KBM-7 (cell line): ENCODE measurements around the gene FRMD4A.
"Not testable (repeated sequence)": the region's sequence is repeated elsewhere in the genome, so short reads cannot be mapped to it uniquely, and the experiment has no call there.

Experiments
- DNase-seq: peaks from one replicate; pipeline ENCODE4 v3.0.0-alpha.2; 2015
- in situ Hi-C: fragments of 300-500 bp; cut with MboI; formaldehyde crosslinking; loops from 2 replicates; pipeline ENCODE4 v1.14.3; 2020; ENCODE audit warnings: low sequenced_read_pairs, low pct_unique_long_range_greater_than_20kb, mixed read lengths

FRMD4A gene

DNA sequence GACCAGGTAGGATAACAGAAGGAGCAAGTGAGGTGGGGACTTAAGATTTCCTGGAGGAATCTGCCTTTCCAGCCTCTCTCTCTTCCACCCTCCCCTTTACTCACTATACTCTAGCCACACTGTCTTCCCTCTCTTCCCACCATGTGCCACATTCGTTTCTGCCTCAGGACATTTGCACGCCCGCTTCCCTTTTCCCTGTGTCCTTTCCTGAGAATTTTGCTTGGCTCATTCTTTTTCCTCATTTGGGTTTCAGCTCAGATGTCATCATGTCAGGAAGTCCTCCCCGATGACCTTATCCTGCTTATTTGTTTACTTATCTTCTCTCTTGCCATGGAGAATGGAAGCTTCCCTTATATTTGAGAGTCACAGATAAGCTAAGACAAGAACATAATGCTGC is 380.2 kb downstream of the FRMD4A start:
- in situ Hi-C loops = no loop called here
- DNase-seq = no peak

DNA sequence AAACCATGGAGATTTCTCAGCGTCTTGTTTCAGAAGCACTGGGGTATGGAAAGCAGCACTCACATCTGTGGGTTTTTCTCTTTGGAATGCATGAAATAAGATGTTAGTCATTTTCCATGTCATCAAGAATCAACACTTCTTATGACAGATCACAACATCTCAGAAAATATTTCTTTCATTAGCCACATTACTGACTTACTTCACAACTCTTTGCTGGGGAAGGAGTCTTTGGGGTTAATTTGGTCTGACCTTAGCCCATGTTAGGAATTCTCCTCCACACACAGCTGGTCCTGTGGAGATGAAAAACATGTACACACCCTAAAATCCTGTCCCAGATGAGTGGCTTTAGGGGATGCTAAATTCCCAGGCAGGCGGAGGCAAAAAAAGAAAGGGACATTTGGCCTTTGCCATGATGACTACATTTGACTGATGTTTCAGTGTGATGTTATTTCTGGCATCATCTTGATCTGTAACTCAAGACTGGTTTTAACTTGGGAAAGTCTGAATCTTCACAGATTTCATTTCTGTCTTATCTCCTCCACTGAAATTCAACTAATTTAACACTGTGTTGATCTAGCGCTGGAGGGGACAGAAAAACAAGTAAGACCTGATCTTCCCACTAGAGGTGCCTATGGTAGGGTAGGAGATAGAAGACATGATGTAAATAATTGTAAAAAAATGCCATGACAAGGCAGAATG is 380.7 kb downstream of the FRMD4A start:
- in situ Hi-C loops = no loop called here
- no peak for DNase-seq

DNA sequence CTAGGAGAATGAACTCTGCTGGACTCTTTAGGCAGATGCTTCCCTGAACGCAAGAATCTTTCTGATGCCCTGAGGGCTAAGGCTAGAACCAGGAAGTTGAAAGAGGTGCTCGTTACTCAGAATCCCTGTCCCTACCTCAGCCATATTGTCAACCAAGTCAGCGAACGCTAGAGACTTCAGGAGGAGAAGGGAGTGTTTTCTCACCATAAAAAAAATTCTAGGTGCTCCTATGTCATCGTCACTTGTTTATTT is 384.6 kb downstream of the FRMD4A start:
- DNase-seq = no peak

DNA sequence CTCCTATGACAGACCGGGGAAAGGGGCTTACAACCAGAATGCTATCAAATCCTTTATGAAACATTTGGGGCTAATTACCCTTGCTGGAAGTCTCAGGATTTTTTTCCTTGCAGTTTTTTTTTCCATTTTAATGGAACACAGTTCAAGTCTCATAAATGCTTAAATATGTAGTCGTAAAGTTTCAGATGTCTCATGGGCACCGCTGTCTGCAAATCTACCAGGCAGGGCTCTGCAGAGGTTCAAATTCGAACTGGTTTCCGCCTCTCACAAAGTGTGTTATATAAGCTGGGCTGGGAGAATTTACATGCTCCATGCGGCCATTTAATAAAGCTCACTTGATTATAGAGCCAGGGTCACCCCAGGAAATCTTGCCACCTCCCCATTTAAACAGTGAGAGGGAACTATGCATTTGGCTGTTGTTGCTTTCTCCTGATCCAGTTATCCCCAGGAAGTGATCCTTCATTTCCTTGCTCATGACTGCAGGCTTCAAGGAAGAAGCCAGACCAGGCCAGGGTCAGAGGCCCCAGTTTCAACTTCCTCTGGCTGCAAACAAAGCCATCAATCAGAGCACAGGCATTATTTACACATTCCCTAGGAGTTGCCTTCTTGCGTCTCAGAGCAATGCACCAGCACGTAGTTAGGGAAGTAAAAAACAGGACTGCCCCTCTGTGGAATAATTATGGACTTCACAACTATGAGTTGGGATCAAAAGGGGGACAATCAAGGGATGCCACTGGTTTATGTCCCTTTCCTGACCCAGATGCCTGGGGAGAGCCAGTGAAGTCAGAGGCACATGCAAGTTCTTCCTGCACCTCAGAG is 385.1 kb downstream of the FRMD4A start:
- DNase-seq = no peak
- in situ Hi-C loops = no loop called here

More for the DNA sequence above, 384.6 kb downstream of the FRMD4A start:
- in situ Hi-C loops = no loop called here

DNA sequence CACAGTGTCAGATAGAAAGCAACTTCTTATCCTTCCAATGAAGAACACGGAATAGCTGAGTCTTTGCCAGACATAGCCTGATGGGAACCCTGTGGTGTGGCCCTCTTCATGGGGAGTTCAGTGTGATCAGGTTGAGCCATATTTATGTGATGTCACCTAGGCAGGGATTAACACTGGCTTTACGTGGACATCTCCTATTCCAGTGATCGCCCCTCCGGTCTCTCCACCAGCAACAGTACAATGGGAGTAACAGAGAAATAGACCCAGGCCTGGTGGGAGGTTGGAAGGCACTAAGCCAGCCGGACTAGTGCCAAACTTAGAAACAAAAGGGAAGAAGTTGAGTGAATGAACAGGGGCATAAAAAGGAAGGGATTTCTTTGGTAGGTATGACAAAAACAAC is 385.9 kb downstream of the FRMD4A start:
- in situ Hi-C loops = no loop called here
- DNase-seq = no peak

DNA sequence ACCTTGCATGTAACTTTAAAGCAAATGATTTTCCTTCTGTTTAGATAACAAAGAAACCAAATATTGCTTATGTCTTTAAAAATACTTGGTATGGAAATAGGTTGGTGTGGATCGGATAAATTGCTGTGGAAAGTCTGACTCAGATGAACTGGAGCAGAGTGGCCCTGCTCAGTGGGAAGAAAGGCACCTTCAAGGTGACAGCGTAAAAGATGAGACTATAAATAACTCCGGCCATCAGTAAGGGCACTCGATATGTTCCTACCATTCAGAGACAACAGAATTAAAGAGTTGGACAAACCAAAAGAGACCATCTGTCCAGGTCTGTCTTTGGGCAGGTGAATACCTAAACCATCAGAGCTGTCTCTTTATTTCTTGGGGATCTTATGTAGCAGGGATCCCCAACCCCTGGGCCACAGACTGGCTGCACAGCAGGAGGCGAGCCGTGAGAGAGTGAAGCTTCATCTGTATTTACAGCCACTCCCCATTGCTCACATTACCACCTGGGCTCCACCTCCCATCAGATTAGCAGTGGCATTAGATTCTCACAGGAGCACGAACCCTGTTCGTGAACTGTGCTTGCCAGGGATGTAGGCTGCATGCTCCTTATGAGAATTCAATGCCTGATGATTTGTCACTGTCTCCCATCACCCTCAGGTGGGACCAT is 386.9 kb downstream of the FRMD4A start:
- in situ Hi-C loops = no loop called here
- DNase-seq = no peak

DNA sequence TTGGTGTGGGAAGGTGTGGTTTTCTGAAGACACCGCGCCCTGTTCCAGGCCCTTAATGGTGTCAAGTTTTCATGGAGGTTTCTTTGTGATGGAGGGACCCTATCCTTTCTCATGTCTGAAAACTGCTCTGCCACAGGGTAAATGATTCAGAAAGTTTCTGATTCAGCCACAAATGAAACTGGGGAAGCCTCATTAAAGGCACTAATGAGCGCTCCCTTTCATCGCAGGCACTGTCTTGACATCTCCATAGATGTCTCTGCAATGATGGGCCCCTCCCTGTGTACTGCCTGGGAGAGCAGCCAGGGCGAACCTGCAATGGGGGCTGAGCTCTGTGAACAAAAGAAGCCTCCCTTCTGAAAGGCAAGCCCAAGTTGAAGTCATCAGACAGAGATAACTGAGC is 388.7 kb downstream of the FRMD4A start:
- no peak for DNase-seq
- in situ Hi-C loops = no loop called here

DNA sequence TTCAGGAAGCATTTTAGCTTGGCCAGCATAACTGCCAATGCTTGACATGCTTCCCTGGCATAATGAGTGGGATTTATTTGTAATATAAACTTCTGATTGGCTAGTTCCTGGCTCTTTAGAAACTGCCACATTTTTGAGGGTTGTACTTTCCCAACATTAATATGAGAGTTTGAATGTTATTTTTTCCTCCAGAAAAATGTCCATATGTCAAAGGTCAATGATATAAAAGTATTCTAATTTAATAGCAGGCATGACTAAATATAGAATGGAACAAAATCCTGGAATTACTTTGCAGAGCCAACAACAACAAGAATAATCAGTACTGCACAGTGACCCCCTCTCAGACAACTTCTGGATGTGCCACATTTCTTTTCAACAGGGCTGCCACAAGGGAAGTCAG is 391.3 kb downstream of the FRMD4A start:
- in situ Hi-C loops = no loop called here
- no peak for DNase-seq

DNA sequence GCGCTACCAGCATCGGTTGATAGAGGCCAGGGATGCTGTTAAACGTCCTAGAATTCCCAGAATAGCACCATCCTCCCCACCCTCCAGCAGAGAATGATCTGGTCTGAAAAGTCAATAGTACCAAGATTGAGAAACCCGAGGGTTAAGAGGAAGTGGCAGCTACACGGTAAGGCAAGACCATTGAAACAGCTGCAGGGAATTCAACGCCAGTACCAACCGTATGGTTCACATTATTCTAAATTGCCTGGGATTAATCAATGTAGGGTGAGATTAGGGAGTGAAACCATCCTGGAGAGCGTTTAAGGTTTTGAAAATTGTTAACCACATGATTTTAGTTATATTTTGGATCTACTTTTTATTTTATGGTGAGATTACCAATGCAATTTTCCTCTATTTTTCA is 391.8 kb downstream of the FRMD4A start:
- DNase-seq = no peak

DNA sequence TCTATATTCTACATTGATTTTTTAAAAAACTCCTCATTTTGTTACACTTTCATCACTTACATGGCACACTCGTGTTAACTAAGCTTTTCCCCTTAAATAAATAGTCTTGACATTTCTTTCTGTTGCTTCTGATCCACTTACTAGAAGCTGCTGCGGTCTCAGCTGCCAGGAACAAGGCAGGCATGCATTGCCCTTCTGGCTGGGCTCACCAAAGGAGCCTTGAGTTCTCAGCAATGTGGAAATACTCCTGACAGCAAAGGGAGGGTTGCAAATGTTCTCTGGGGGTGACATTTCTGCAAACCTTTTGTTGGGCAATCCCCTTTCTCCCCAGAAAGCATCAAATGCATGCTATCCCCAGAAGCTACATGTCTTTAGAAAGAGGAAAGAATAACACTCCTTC is 393.9 kb downstream of the FRMD4A start:
- in situ Hi-C loops = no loop called here
- no peak for DNase-seq

More for the DNA sequence above, 391.8 kb downstream of the FRMD4A start:
- in situ Hi-C loops = no loop called here

DNA sequence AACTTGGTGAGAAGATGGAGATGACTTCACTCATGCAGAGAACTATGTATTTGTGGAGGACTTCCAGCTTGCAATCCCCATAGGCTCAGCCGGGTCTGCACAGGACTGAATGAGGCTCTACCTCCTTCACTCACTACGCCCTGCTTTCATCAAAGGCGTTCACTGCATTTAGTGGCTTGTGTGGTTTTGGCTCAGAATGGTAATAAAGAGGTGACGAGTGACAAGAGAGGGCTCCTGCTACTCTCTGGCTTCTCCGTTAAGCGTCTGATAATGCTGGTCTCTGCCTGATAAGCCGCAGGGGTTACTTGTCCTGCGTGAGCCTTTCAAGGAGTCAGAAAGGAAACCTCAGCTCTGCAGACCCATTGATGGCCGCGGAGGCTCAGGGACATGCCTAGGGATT is 400.6 kb downstream of the FRMD4A start:
- DNase-seq = peak; percentile 47
- in situ Hi-C loops = no loop called here

DNA sequence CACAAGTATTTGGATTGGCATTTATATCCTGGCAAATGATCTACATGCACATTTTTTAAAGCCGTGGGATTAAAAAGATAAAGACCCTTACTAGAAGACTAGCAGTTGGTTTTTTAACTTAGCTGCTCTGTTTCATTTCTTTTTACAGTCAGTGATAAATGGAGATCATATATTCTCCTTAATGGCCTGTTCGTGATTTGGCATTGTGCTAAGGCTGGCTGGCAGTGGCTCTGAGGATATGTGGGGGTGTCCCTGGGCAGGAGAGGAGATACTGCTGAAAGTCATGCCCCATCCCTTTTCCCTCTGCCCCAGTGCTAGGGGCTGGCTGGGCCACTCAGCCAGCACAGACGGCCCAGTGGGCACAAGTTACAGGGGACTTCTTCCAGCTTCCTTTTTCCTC is 402.3 kb downstream of the FRMD4A start:
- in situ Hi-C loops = no loop called here
- DNase-seq = no peak

DNA sequence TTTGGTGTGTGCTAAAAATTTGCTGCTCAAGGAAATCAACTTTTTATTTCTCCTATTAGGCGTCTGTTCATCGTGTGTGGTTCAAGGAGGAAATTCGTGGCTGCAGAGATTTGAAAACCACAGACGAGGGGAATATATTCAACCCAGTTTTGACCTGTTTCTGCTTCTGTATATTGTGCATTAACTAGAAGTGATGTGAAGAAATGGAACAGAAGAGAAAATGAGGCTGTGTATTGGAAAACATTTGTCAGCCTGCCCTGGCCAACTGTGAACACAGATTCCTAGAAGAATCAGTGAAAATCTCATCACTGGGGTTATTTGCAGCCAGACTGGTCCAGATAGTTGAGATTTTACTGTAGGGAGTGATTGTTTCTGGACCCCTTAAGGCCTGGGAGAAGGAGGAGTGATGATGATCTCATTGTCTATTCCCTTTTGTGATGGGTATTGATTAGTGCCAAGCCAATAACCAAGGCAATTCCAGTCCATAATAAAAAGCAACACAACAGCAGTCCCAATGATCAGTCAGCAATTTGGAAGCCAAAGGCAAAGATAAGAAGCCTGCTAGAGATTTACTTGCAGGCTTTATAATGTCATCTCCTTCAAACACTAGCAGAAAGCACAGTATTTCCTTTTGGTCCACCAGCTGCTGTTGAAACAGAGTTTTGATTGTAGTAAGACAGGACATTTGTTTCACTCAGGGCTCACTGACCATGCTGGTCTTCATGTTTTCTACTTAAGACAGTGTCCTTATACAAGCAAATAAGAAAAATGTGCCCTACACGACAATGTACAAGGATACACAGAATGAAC is 404.5 kb downstream of the FRMD4A start:
- no peak for DNase-seq
- in situ Hi-C loops = no loop called here

DNA sequence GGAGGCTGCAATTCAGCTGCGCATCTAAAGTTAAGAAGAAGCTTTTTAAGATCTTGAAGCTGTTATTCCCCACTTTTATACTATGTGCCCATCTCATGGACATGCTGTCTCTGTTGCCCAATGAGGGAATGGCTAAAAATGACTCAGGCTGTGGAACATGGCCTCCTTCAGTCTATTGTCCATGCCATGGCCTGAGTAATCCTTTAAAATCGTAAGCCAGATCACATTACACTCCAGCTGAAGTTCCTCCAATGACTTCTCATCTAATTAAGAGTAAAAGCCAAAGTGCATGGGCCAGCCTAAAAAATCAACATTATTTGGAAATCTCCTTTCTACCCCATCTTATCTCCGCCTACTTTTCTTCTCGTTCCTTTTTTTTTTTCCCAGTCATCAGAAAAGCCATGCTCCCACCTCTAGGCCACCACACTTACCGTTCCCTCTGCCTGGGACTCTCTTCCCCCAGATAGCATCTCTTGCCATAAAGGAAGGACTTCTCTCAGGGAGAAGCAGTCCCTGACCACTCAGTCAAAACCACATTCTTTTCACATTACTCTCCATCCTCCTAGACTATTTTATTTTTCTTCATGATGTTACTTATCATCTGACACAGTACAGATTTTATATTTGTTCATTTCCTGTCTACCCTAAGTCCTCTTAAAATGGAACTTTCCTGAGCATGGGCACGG is 406.5 kb downstream of the FRMD4A start:
- in situ Hi-C loops = no loop called here
- no peak for DNase-seq

DNA sequence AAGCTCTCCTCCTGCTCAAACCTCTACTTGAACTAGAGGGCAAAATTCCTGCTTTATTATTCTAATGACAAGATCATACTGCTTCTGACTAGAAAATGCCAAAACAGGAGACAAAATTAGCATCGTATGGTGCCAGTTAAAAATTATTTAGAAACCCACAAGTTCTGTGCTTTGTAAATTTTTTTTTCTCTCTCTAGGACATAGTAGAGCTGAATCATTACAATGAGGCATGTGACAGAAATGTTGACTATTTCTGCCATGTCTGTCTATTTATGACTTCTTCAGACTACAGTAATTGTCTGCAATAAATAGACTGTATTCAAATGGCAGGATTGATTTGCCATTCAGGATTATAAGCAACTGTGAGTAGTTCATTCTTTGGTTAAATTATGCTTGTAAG is 408.1 kb downstream of the FRMD4A start:
- in situ Hi-C loops = no loop called here
- DNase-seq = no peak

DNA sequence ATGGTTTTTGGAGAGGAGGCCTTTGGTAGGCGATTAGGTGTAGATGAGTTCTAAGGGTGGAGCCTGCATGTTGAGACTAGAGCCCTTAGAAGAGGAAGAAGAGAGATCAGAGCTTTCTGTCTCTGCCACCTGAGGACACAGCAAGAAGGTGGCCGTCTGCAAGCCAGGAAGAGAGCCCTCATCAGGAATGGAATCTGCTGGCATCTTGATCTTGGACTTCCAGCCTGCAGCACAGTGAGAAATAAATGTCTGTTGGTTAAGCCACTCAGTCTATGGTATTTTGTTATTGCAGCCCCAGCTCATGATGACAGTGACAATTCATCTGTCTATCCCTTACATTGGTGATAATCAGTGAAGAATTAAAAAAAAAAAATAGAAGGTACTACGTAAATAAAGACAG is 408.8 kb downstream of the FRMD4A start:
- in situ Hi-C loops = no loop called here
- no peak for DNase-seq

DNA sequence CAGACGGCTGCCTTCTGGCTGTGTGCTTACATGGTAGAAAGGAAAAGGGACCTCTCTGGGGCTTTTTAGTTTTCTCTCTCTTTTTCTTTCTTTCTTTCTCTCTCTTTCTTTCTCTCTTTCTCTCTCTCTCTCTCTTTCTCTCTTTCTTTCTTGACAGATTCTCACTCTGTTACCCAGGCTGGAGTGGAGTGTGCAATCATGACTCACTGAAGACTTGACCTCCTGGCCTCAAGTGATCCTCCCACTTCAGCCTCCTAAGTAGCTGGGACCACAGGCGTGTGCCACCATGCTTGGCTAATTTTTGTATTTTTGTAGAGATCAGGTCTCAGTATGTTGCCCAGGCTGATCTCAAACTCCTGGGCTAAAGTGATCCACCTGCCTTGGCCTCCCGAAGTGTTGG is 409.6 kb downstream of the FRMD4A start:
- in situ Hi-C loops = not testable (repeated sequence)

DNA sequence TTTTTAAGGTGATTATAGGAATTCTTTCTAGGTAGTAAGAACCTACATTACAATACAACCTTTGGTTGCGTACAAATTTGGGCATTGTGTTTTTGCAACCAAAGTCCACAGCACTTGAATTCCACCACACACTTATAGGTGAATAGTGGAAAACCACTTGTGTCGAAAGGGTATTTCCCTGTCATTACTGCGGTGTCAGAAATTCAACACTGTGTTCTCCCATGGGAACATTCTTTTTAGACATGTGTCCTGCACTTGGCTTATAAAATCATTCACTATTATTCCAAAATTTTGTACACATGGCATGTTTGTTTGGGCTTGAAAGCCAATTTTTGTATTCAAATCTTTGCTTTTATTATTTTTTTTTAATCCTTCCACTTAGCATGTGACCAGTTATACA is 410.3 kb downstream of the FRMD4A start:
- DNase-seq = no peak
- in situ Hi-C loops = no loop called here

More for the DNA sequence above, 409.6 kb downstream of the FRMD4A start:
- DNase-seq = not testable (repeated sequence)

DNA sequence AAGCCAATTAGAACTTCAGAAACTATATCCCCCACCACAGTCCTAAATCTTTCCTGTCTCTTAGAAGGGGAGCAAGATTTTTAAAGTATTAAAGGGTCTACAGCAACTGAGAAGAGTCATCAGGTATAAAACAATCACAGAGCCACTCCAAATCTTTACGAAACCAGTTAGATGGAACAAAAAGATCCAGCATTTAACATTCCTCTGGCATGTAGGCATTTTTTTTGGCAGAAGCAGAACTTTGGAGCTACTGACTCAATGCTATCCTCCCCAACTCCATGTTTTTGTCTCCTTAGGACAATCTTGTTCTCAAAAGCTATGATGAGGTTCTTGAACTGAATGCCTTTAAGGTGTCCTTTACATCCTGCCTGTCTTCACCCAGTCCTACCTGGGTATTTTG is 410.7 kb downstream of the FRMD4A start:
- in situ Hi-C loops = no loop called here
- no peak for DNase-seq
